ENCODE data around the gene PRRC1. TPM values are rescaled to one million over a fixed set of nuclear protein-coding genes. Genes with fewer than 3 reads are reported as not detected.

PRRC1 gene
- total RNA-seq, 1 experiment from 2014 or later, result 53.2 TPM

- CTCF ChIA-PET, result no interaction called here
- no peak for ATAC-seq
Observed at GRCh38 chr5:127599847-127600246, 82.4 kb downstream of the PRRC1 start.

More at GRCh38 chr5:127599847-127600246, 82.4 kb downstream of the PRRC1 start:
- Histone ChIP-seq H2AFZ (ENCODE audit: low read depth, low read length, poor library complexity, severe bottlenecking) (no peak overlapping the region), H3K4me2 (ENCODE audit: low read length) (no peak overlapping the region), H3K27ac (ENCODE audit: low read depth, low read length) (no peak overlapping the region), H3K9ac (ENCODE audit: low read length) (no peak overlapping the region), H3K4me1 (ENCODE audit: control insufficient read depth in 1 of 2, insufficient read depth in 2 of 2, low read length in 2 of 2) (no peaks in the 10 kb centered on the region), H3K4me3 (replicated peaks in 1 of 2; ENCODE audit: low read depth in 1 of 2, low read length in 2 of 2) (no peak overlapping the region), H3K36me3 (ENCODE audit: control insufficient read depth in 1 of 2, insufficient read depth in 2 of 2, low read length in 2 of 2) (no peaks in the 10 kb centered on the region), H3K9me3 (ENCODE audit: control insufficient read depth in 1 of 2, insufficient read depth in 1 of 2, low read depth in 1 of 2, low read length in 2 of 2) (no peaks in the 10 kb centered on the region), H3K79me2 (ENCODE audit: insufficient read depth, low read length) (no peaks in the 10 kb centered on the region), H3K27me3 (ENCODE audit: insufficient read depth, low read length) (no peaks in the 10 kb centered on the region), H4K20me1 (ENCODE audit: insufficient read depth) (no peaks in the 10 kb centered on the region), H3K9me2 (ENCODE audit: insufficient read depth) (no peaks in the 10 kb centered on the region)
- TF ChIP-seq ATF3 (IDR thresholded peaks at IDR 0.05) (no peak), SIN3A (IDR thresholded peaks at IDR 0.05; ENCODE audit: low read depth) (no peak), ZBTB33 (IDR thresholded peaks at IDR 0.05; ENCODE audit: extremely low read depth, insufficient replicate concordance, low read length) (no peak), ZFX (IDR thresholded peaks at IDR 0.05) (no peak), EZH2phosphoT487 (IDR thresholded peaks at IDR 0.05; ENCODE audit: borderline replicate concordance) (no peak), REST (IDR thresholded peaks at IDR 0.05; ENCODE audit: low read depth) (no peak), EGR1 (IDR thresholded peaks at IDR 0.05; ENCODE audit: low read depth) (no peak), CBX3 (IDR thresholded peaks at IDR 0.05; ENCODE audit: low read depth) (no peak), POLR2A (IDR thresholded peaks at IDR 0.05; ENCODE audit: borderline replicate concordance, extremely low read depth, insufficient read depth, insufficient read length) (no peak), MAX (IDR thresholded peaks at IDR 0.05) (no peak), ZNF274 (IDR thresholded peaks at IDR 0.05; ENCODE audit: low read depth, low read length) (no peak), POLR2AphosphoS5 (IDR thresholded peaks at IDR 0.05; ENCODE audit: low read depth, low read length) (no peak), SRF (IDR thresholded peaks at IDR 0.05; ENCODE audit: low read depth) (no peak), ELF1 (IDR thresholded peaks at IDR 0.05; ENCODE audit: borderline replicate concordance, low read depth) (no peak), FOSL1 (IDR thresholded peaks at IDR 0.05; ENCODE audit: low read depth) (no peak)
- POLR2A ChIA-PET, result no interaction called here
- intact Hi-C loops (cut with micrococcal nuclease), result no loop called here
- no TSS peak for BruUV-seq (replicated peaks)
- RAD21 ChIA-PET (ENCODE audit: low non-redundant PET in 1 of 2, low total read pairs in 2 of 2, uncharacterized antibody in 2 of 2, unreplicated experiment in 2 of 2), result no interaction called here
- DNase-seq (ENCODE audit: low read depth, low spot score), result no peak

All from HCT116 (cell line).